H1 (cell line): ENCODE measurements around the gene IKZF1. TPM values are rescaled to one million over a fixed set of nuclear protein-coding genes. Genes with fewer than 3 reads are reported as not detected.

ENCODE experiments used
- CBX8 ChIP-seq: fragments of 300-800, 300-1000 bp; sonication (generic); IDR thresholded peaks from 2 replicates; pipeline ENCODE4 v1.7.1; 2016; ENCODE audit warnings: low read depth, low read length, borderline replicate concordance
- polyA plus RNA-seq, 7 experiments: library from polyadenylated mRNA; depleted of rRNA in 3 of 7; stranded (reverse) in 5 of 7; unstranded in 2 of 7; fragments of >200 nt in 5 of 7; fragments of 200-250 nt in 2 of 7; gene quantifications; 1 replicate in 5 of 7; 2 replicates in 1 of 7; 4 replicates in 1 of 7; pipeline versions ENCODE4 v1.2.1 to v1.2.3, GENCODE V29; 2011 to 2013; ENCODE audit warnings: missing spikeins in 2 of 7, mixed read lengths in 2 of 7
- total RNA-seq: library from RNA; stranded (reverse); fragmentation: NEBNext Ultra II Directional; extraction: Animal tissue kit (Norgen Biotek cat#: 25700); gene quantifications from 2 replicates; pipeline ENCODE4 v1.2.1, GENCODE V29; 2021
- TF ChIP-seq, protein P1 (sequence below): IDR thresholded peaks from 2 replicates; pipeline ENCODE4 v1.6.1; 2012; ENCODE audit warnings: low read length, inconsistent platforms

Gene IKZF1
- total and polyA plus RNA-seq, 2 of the 8 experiments (the other 6 are each of a cell fraction or from before 2014, with no cell fraction given): 0.74 to 1.5 TPM

DNA sequence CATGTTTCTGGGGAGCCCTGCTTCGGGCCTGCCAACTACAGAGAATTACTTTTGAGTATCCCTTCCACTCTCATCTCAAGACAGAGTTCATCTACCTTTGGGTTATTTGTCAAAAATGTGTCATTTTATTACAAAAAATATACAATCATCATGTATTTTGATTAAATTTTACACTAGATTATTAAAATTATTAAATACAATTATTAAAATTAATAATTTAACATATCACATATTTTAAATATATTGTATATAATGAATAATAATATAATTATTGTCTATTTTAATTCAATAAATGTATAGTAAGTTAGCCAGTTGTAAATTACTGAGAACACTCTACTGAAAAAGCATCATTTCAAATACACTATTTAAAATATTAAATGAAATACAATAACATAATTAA is 94.7 kb downstream of the IKZF1 start (continued):
- TF ChIP-seq, protein P1, sequence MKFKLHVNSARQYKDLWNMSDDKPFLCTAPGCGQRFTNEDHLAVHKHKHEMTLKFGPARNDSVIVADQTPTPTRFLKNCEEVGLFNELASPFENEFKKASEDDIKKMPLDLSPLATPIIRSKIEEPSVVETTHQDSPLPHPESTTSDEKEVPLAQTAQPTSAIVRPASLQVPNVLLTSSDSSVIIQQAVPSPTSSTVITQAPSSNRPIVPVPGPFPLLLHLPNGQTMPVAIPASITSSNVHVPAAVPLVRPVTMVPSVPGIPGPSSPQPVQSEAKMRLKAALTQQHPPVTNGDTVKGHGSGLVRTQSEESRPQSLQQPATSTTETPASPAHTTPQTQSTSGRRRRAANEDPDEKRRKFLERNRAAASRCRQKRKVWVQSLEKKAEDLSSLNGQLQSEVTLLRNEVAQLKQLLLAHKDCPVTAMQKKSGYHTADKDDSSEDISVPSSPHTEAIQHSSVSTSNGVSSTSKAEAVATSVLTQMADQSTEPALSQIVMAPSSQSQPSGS: no peak
- TF ChIP-seq CBX8: no peak
